NCI-H69 (cell line): ENCODE measurements around the gene RTP2.

Source experiments
- DNase-seq: peaks from one replicate; lab custom pipeline; 2025; lab: John Stamatoyannopoulos, UW

Gene RTP2

GRCh38 chr3:187702507-187703033 lies at the start of gene RTP2:
Gene RTP2, minus strand, starts transcription at chr3:187702557. Its CDS starts 429 bp downstream, at chr3:187702128.
- DNase-seq = no peak

- DNase-seq = no peak
Measured at GRCh38 chr3:187750513-187751123, 48.3 kb upstream of the RTP2 start.

GRCh38 chr3:187750006-187750512 lies 47.7 kb upstream of the RTP2 start:
- DNase-seq = no peak

- DNase-seq = peak; percentile 66
Measured at GRCh38 chr3:187748050-187748481, 45.7 kb upstream of the RTP2 start.

GRCh38 chr3:187747506-187747905 lies 45.1 kb upstream of the RTP2 start:
- no peak for DNase-seq

GRCh38 chr3:187746442-187747281 lies 44.3 kb upstream of the RTP2 start:
- no peak for DNase-seq

GRCh38 chr3:187746059-187746441 lies 43.7 kb upstream of the RTP2 start:
- DNase-seq = no peak

GRCh38 chr3:187745201-187746058 lies 43.1 kb upstream of the RTP2 start, which contains the start of gene BCL6:
Gene BCL6, minus strand, starts transcription at chr3:187745468. Its CDS starts 11,775 bp downstream, at chr3:187733693.
- DNase-seq = peak; percentile 87

- DNase-seq = peak; percentile 46
Measured at GRCh38 chr3:187744169-187745151, 42.1 kb upstream of the RTP2 start.

- peak; percentile 18 for DNase-seq
Measured at GRCh38 chr3:187743195-187744141, 41.1 kb upstream of the RTP2 start.

GRCh38 chr3:187742351-187743171 lies 40.2 kb upstream of the RTP2 start:
- DNase-seq = no peak

GRCh38 chr3:187741403-187742350 lies 39.3 kb upstream of the RTP2 start:
- DNase-seq = peak; percentile 61

GRCh38 chr3:187740421-187741399 lies 38.4 kb upstream of the RTP2 start:
- peak; percentile 48 for DNase-seq

GRCh38 chr3:187739561-187740332 lies 37.4 kb upstream of the RTP2 start:
- peak; percentile 63 for DNase-seq

- no peak for DNase-seq
Measured at GRCh38 chr3:187739094-187739560, 36.8 kb upstream of the RTP2 start.
